Mucosa of rectum (tissue), 2 donors: ENCODE measurements around the gene TMEM200A.

ENCODE experiments used
- H3K27ac ChIP-seq, 2 donors: one replicate each; pipeline ENCODE4 v1.7.0; 2013; ENCODE audit warnings: inconsistent platforms in 2 of 2, low read depth in 2 of 2, low read length in 2 of 2
- H3K27me3 ChIP-seq, 2 donors: one replicate each; pipeline ENCODE4 v1.7.0; 2013; ENCODE audit warnings: low read length in 2 of 2; ENCODE audit not compliant: control insufficient read depth in 2 of 2, insufficient read depth in 2 of 2
- H3K36me3 ChIP-seq, 2 donors: one replicate each; pipeline ENCODE4 v1.7.0; 2013; ENCODE audit warnings: low read length in 2 of 2; ENCODE audit not compliant: control insufficient read depth in 2 of 2, insufficient read depth in 2 of 2
- H3K4me1 ChIP-seq, 2 donors: one replicate each; pipeline ENCODE4 v1.7.0; 2013; ENCODE audit warnings: low read length in 2 of 2, mild to moderate bottlenecking in 1 of 2; ENCODE audit not compliant: control insufficient read depth in 2 of 2, insufficient read depth in 2 of 2
- H3K4me3 ChIP-seq, 2 donors: one replicate each; pipeline ENCODE4 v1.7.0; 2013; ENCODE audit warnings: low read length in 2 of 2
- H3K9ac ChIP-seq, 2 donors: one replicate each; pipeline ENCODE4 v1.7.0; 2013; ENCODE audit warnings: low read length in 2 of 2, low read depth in 1 of 2, mild to moderate bottlenecking in 1 of 2
- H3K9me3 ChIP-seq, 2 donors: one replicate each; pipeline ENCODE4 v1.7.0; 2013; ENCODE audit warnings: low read length in 2 of 2; ENCODE audit not compliant: control insufficient read depth in 2 of 2
- donor health status: healthy.
- donor health status: Normal muscosa, but diverticular disease.

The TMEM200A gene

DNA sequence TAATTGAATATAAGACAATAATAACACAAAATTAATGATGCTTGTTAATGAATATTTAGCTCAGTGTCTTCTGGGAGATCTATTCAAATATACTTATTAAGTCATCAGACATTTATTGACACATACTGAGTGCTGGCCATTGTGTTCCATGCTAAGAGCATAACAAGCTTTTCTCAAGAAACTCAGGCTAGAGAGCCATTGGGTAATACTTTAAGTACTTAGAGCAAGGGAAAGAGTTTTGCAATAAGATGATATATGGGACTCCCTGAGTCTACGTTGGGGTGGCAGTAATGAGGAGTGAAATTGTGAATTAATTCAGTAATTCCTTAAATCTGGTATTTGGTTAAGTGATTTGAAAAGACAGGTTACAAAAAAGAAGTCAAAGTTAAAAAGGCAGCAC, 11.1 kb downstream of the TMEM200A start:
- H3K27me3 ChIP-seq, result no peaks in the 10 kb centered on the region
- H3K36me3 ChIP-seq, result no peaks in the 10 kb centered on the region
- peaks cover 6 to 21% of the 10 kb centered on the region in 2 donors for H3K4me1 ChIP-seq
- no peaks in the 10 kb centered on the region for H3K9me3 ChIP-seq
- H3K9ac ChIP-seq, result no peak overlapping the region
- H3K27ac ChIP-seq, result peak overlapping the region; percentile 26 to 81
- H3K4me3 ChIP-seq, result no peak overlapping the region

DNA sequence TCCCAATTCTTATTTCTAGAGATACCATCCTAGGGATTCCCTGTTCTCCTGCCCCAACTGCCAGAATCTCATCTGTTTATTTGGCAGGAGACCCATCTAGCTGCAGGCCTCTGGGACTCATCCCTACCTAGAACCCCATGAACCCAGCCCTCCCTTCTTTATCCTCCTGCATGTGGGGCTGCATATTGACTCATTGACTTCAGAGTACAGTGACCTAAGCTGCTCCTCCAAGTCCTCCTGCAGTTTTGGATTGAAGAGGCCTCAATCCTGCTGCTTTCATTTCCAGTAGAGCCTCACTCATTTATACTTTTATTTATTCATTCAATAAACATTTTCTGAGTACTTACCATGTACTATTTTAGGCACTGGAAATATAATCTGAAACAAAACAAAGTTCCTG, 11.6 kb downstream of the TMEM200A start:
- Histone ChIP-seq H3K4me3 (peak overlapping the region in 1 of 2 donors; percentile 0), H3K9ac (no peak overlapping the region), H3K9me3 (no peaks in the 10 kb centered on the region), H3K4me1 (peaks cover 6 to 21% of the 10 kb centered on the region in 2 donors), H3K36me3 (no peaks in the 10 kb centered on the region), H3K27me3 (no peaks in the 10 kb centered on the region), H3K27ac (peak overlapping the region; percentile 26 to 81)

DNA sequence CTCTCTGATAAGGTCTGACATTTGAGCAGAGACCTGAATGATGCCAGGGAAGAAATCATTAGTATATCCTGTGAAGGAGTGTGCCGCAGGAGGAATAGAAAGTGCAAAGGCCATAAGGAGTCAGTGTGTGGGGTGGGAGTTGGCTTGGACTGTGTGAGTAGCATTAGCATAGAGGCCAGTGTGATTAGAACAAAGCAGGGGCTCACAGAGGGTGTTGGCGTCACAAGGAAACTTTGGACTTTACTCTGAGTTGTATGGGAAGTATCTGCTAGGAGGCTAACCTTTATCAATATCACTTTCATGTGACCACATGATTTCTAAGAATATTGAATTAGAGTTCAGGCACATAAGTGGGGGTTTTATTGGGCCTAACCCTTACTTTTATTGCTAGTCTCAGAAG, 12.1 kb downstream of the TMEM200A start:
- peaks cover 6 to 21% of the 10 kb centered on the region in 2 donors for H3K4me1 ChIP-seq
- H3K9me3 ChIP-seq, result no peaks in the 10 kb centered on the region
- no peak overlapping the region for H3K9ac ChIP-seq
- peak overlapping the region in 1 of 2 donors; percentile 0 for H3K4me3 ChIP-seq
- H3K36me3 ChIP-seq, result no peaks in the 10 kb centered on the region
- H3K27me3 ChIP-seq, result no peaks in the 10 kb centered on the region
- peak overlapping the region; percentile 26 to 81 for H3K27ac ChIP-seq

DNA sequence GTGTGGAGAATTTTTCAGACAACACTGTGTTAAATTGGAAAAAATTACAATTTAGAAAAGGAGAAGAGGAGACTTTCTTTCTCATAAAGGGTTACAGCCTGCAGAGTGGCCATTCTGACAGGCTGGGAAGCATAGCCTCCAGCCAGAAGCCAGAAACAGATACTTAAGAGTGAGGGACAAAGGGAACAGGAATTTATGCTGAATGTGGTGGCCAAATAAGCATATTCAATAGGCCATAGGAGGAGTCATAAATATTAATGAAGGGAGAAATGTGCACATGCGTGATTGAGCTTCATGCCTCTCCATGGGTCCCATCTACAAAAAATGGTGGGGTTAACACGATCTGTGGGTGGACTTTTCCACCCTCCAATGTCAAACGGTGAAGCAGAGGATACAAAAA, 13.4 kb downstream of the TMEM200A start:
- no peaks in the 10 kb centered on the region for H3K27me3 ChIP-seq
- no peak overlapping the region for H3K27ac ChIP-seq
- no peaks in the 10 kb centered on the region for H3K36me3 ChIP-seq
- no peak overlapping the region for H3K4me3 ChIP-seq
- no peak overlapping the region for H3K9ac ChIP-seq
- H3K9me3 ChIP-seq, result no peaks in the 10 kb centered on the region
- H3K4me1 ChIP-seq, result peaks cover 6 to 21% of the 10 kb centered on the region in 2 donors

DNA sequence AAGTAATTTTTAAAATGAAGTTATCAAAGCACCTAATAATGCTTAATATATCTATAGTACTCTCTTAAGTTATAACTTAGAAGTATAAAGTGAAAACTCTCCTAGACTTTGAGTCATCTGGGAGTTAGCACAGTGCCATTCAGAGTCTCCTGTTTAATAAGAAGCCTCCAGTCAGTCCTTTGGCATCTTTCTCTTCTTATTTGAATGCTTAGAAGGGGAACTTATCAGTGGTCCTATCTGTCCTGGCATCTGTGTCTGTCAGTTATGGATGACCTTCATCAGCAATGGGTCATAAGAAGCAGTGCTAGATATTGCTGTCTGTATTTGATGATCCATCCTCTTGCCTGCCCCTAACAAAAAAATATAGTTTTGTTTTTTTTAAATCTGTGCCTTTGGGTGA, 15.2 kb downstream of the TMEM200A start:
- H3K27me3 ChIP-seq, result no peaks in the 10 kb centered on the region
- H3K36me3 ChIP-seq, result no peaks in the 10 kb centered on the region
- no peak overlapping the region for H3K9ac ChIP-seq
- H3K4me3 ChIP-seq, result no peak overlapping the region
- no peak overlapping the region for H3K27ac ChIP-seq
- no peaks in the 10 kb centered on the region for H3K9me3 ChIP-seq
- peaks cover 3 to 17% of the 10 kb centered on the region in 2 donors for H3K4me1 ChIP-seq

DNA sequence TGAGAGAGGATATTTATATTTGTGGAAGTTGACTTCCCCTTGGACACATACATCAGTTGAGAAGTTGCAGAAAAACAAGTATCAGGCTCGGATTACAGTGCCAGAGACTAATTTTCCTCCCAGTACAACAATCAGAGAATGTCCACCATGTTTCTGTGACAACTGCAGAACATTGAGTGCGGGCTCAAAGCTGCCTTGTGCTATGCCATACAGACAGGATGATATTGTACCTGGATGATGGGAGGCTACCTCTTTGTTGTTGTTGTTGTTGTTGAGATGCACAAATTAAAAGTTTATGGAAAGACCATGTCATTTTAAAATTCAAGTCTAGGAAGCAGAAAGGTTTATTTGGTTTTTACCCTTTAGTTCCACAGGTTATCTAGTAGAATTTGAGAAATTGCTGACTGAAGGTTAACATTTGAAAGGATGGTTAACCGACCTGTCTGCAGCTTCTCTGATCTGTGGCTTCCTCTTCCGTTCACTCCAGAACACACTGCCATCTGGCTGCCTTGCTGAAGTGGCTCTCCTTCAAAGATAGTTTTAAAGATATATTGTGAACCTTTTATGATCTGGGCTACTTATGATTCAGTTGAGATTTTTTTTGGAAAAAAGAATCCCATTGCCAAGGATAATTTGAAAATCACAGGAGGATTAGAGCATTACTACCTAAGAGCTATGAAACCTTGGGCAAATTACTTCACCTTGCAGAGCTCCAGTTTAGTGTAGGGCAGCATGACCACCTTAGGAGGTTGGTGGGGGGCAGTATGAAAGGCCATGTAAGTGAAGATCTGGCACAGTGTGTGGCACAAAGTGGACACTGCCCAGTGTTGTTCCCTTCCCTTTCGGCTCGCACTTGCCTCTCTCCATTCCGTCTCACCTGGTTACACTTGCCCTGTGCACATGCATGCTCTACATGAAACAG, 15.9 kb downstream of the TMEM200A start:
- Histone ChIP-seq H3K36me3 (no peaks in the 10 kb centered on the region), H3K27ac (no peak overlapping the region), H3K9me3 (no peaks in the 10 kb centered on the region), H3K4me3 (no peak overlapping the region), H3K27me3 (no peaks in the 10 kb centered on the region), H3K9ac (no peak overlapping the region), H3K4me1 (peaks cover 3 to 17% of the 10 kb centered on the region in 2 donors)

DNA sequence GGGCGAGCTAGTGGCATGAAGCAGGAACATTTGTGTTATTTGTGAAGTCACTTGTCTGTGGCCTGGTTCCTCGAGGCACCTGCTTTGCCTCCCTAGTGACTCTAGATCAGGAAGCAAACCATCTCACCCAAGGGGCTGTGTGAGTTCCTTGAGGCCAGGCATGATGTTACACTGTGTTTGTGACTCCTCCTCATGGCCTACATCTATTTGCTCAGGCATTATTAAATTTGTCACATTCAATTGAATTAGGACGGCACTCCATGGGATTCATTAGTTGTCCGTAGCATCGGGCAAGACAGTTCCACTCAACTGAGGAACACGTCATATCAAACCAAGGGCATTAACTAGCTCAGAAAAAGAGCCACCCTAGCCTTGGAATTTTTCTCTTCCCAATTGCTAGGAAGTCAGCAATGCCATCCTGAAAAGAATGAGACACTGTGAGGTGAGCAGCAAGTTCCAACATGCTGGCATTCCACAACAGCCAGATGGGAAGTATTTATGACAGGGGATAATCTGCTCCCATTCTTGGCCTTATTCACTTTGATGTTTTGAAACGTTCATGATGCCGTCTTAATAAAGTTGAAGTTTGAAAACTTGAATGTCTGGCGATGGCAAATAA, 17.2 kb downstream of the TMEM200A start:
- H3K27me3 ChIP-seq, result no peaks in the 10 kb centered on the region
- H3K9ac ChIP-seq, result no peak overlapping the region
- no peak overlapping the region for H3K4me3 ChIP-seq
- no peaks in the 10 kb centered on the region for H3K36me3 ChIP-seq
- H3K4me1 ChIP-seq, result peaks cover 0 to 7% of the 10 kb centered on the region in 2 donors
- no peak overlapping the region for H3K27ac ChIP-seq
- no peaks in the 10 kb centered on the region for H3K9me3 ChIP-seq

DNA sequence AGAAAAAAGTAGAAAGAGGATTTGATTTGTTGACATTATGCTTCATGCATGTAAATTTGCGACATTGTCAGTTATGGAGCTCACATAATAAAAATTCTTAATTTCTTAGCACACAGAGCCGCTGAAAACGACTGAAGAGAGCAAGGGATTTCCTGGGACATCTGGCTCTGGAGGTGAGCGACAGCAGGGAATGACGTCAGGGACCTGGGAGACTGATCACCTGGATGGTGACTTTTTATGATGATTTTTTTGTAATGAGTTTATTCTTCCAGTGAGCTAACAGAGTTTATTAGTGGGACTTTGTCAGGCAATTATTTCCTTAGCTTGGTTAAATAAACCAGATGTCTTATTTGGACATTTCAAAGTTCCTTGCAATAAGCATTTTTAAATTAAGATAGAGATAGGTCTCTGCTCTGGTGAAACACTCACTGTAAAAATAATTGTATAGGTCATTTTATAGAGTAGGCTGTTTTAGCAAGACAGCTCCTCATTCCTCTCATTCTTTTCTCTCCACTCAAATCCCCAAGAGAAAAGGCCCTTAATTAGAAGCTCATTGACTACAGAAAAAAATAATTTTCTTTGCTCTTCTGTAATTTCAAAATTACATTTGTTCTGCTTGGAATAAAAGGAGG, 19.4 kb downstream of the TMEM200A start:
- H3K36me3 ChIP-seq, result no peaks in the 10 kb centered on the region
- H3K9me3 ChIP-seq, result no peaks in the 10 kb centered on the region
- no peak overlapping the region for H3K9ac ChIP-seq
- H3K4me1 ChIP-seq, result no peaks in the 10 kb centered on the region
- no peak overlapping the region for H3K4me3 ChIP-seq
- no peaks in the 10 kb centered on the region for H3K27me3 ChIP-seq
- no peak overlapping the region for H3K27ac ChIP-seq

DNA sequence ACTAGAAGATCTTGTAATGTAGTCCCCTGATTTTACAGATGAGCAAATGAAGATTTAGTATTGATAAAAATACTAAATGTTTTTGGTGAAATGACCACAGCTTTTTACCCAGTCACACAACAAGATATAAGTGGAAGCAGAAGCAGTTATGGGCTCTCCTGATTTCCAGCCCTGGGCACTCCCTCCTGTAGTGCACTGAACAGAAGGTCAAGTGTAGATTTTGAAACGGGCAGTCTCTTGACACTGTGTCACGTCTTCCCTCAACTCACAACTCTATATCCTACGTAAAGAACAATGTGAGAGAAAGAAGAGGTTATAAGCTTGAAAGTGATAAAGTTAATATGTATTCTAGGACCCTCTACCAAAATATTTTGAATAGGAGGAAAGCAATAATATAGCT, 23.3 kb downstream of the TMEM200A start:
- no peaks in the 10 kb centered on the region for H3K27me3 ChIP-seq
- H3K4me1 ChIP-seq, result no peaks in the 10 kb centered on the region
- no peak overlapping the region for H3K4me3 ChIP-seq
- no peak overlapping the region for H3K9ac ChIP-seq
- no peaks in the 10 kb centered on the region for H3K36me3 ChIP-seq
- H3K27ac ChIP-seq, result no peak overlapping the region
- H3K9me3 ChIP-seq, result no peaks in the 10 kb centered on the region

DNA sequence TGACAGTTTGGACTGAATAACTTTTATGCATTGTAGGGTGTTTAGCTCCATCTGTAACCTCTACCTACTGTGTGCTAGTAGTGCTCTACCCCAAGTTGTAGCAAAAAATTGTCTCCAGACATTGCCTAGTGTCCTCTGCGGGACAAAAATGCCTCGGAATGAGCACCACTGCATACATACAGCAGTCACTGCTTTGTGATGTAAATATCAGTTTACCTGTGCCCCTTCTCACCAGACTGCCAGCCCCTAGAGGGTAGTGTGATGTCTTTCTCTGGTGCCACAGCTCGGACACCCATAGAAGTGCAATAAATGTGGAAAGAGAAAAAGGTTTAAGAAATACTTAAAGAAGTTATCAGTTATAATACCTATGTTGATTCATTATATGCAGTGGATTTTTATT, 25.1 kb downstream of the TMEM200A start:
- no peaks in the 10 kb centered on the region for H3K27me3 ChIP-seq
- no peak overlapping the region for H3K9ac ChIP-seq
- H3K4me1 ChIP-seq, result no peaks in the 10 kb centered on the region
- H3K4me3 ChIP-seq, result no peak overlapping the region
- no peak overlapping the region for H3K27ac ChIP-seq
- H3K36me3 ChIP-seq, result no peaks in the 10 kb centered on the region
- no peaks in the 10 kb centered on the region for H3K9me3 ChIP-seq
